ENCODE results near the gene HAPLN1.

- TF ChIP-seq CTCF (IDR thresholded peaks at IDR 0.05; ENCODE audit: low read depth, low read length, poor library complexity, severe bottlenecking) (no peak), EZH2phosphoT487 (IDR thresholded peaks at IDR 0.05; ENCODE audit: borderline replicate concordance, low read length) (no peak)
Observed at GRCh38 chr5:83744821-83745220, 24.2 kb upstream of the HAPLN1 start.
